ENCODE results near the gene ZNF316. TPM values are rescaled to one million over a fixed set of nuclear protein-coding genes. Genes with fewer than 3 reads are reported as not detected.

Gene ZNF316
- total and polyA plus RNA-seq, 7 donors, result 3.6 to 49.6 (median 12.5) TPM

DNA sequence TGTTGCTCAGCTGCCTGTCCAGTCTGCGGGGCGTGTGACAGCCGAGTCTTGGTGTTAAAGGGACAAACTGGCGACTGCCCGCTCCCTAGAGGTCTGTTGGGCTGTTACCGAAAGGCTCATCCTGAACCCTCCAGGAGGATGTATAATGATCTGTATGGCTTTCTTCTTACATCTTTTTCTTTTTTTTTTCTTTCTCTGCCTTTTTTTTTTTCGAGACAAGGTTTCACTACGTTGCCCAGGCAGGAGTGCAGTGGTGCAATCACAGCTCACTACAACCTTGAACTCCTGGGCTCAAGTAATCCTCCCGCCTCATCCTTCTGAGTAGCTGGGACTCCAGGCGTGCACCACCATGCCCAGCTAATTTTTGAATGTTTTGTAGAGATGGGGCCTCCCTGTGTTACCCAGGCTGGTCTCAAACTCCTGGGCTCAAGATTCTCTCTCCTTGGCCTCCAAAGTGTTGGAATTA lies 46.4 kb upstream of the ZNF316 start:
- intact Hi-C loops (cut with DNase I), result loop anchor here (1.0 kb wide), 1 partner anchor 13 kb away; the partner anchor contains the start of gene ZDHHC4
- peaks cover 0 to 22% (median 18%) of the 10 kb centered on the region in 4 donors for H3K4me1 ChIP-seq
- H3K27me3 ChIP-seq, result no peaks in the 10 kb centered on the region
- peak; percentile 68 for DNase-seq
- TF ChIP-seq POLR2AphosphoS5 (IDR thresholded peaks at IDR 0.05) (no peak), POLR2A (IDR thresholded peaks at IDR 0.05) (no peak), EP300 (IDR thresholded peaks at IDR 0.05) (no peak)
- TF ChIP-seq, protein P1, sequence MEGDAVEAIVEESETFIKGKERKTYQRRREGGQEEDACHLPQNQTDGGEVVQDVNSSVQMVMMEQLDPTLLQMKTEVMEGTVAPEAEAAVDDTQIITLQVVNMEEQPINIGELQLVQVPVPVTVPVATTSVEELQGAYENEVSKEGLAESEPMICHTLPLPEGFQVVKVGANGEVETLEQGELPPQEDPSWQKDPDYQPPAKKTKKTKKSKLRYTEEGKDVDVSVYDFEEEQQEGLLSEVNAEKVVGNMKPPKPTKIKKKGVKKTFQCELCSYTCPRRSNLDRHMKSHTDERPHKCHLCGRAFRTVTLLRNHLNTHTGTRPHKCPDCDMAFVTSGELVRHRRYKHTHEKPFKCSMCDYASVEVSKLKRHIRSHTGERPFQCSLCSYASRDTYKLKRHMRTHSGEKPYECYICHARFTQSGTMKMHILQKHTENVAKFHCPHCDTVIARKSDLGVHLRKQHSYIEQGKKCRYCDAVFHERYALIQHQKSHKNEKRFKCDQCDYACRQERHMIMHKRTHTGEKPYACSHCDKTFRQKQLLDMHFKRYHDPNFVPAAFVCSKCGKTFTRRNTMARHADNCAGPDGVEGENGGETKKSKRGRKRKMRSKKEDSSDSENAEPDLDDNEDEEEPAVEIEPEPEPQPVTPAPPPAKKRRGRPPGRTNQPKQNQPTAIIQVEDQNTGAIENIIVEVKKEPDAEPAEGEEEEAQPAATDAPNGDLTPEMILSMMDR (IDR thresholded peaks at IDR 0.05), result no peak
- peak overlapping the region; percentile 72 to 97 (median 87) for H3K4me3 ChIP-seq
- H3K36me3 ChIP-seq, result peaks cover 9 to 76% (median 30%) of the 10 kb centered on the region in 4 donors
- 5 to 10% methylated on average over 10 of the region's 10 CpGs for WGBS, 2 donors
- peak overlapping the region; percentile 85 to 93 (median 87) for H3K27ac ChIP-seq
- no peaks in the 10 kb centered on the region for H3K9me3 ChIP-seq

DNA sequence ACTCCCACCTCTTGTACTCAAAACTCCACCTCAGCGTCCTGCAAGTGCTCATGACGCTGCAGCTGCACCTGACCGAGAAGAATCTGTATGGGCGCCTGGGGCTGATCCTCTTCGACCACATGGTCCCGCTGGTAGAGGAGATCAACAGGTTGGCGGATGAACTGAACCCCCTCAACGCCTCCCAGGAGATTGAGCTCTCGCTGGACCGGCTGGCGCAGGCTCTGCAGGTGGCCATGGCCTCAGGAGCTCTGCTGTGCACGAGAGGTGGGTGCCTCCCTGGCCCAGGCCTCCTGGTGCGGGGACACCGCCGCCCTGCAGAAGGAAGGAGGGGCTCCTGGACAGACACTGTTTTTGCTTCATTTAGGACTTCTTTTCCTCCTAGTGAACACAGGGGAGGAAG lies 37.0 kb upstream of the ZNF316 start:
- Histone ChIP-seq H3K4me3 (no peak overlapping the region), H3K27ac (no peak overlapping the region), H3K36me3 (peaks cover 32 to 98% (median 56%) of the 10 kb centered on the region in 4 donors), H3K4me1 (no peaks in the 10 kb centered on the region), H3K27me3 (no peaks in the 10 kb centered on the region), H3K9me3 (no peaks in the 10 kb centered on the region)
- 96% methylated on average over 15 of the region's 15 CpGs for WGBS, 2 donors
- TF ChIP-seq POLR2A (IDR thresholded peaks at IDR 0.05), result no peak
- TF ChIP-seq POLR2AphosphoS5 (IDR thresholded peaks at IDR 0.05), result no peak
- TF ChIP-seq, protein P1 (IDR thresholded peaks at IDR 0.05), result no peak
- no peak for TF ChIP-seq EP300 (IDR thresholded peaks at IDR 0.05)
- DNase-seq, result no peak
- intact Hi-C loops (cut with DNase I), result no loop called here

DNA sequence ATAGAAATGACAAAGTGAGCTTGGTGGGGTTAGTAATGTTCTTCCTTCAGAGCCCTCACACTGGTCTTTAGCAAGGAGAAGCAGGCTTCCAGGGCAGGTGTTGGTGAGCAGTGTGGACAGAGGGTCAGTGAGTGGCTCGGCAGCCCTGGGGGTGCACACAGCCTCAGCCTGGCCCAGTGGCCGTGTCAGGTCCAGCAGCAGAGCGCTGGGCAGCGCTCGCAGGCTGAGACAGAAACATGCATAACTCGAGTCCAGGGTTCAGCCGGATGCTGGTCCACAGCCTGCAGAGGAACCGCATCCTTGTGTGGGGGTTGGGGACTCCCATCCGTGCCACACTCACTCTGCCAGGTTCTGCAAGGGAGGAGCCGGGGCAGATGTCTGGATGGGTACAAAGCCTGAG lies 32.7 kb upstream of the ZNF316 start:
- Histone ChIP-seq H3K27me3 (no peaks in the 10 kb centered on the region), H3K27ac (no peak overlapping the region), H3K36me3 (peaks cover 20 to 92% (median 41%) of the 10 kb centered on the region in 4 donors), H3K4me1 (no peaks in the 10 kb centered on the region), H3K9me3 (no peaks in the 10 kb centered on the region), H3K4me3 (no peak overlapping the region)
- intact Hi-C loops (cut with DNase I), result no loop called here
- 94 to 95% methylated on average over 10 of the region's 10 CpGs for WGBS, 2 donors
- DNase-seq, result no peak
- TF ChIP-seq POLR2AphosphoS5 (IDR thresholded peaks at IDR 0.05) (no peak), EP300 (IDR thresholded peaks at IDR 0.05) (no peak)

DNA sequence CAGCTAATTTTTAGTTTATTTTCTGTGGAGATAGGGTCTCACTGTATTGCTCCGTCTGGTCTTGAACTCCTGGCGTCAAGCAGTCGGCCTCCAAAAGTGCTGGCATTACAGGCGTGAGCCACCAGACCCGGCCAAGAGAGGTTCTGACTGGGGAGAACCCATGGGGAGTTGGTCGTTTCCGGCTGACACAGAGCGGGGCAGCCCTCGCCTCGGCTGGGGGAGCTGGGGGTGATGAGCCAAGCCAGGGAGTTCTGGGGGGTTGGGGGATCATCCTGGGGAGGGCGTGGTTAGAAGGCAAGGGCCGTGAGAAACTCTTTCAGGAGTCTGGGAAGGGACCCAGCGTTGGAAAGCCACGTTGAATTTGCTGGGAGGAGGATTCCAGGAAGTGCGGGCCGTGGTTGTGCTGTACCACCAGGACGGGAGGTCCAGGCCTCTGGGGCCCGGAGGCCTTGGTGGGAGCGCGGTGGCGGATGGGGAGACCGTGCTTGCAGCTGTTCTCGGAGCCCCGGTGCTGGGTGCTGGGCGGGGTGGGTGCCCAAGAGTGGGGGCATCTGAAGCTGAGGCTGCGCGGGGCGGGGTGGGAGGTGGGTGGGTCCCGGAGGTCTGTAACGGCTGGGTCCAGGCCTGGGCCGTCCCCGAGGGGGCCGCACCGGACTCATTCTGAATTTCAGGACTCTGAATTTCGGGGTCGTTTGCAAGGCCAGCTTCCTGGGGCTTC lies 30.1 kb upstream of the ZNF316 start:
- Histone ChIP-seq H3K27ac (no peak overlapping the region), H3K4me3 (no peak overlapping the region), H3K4me1 (no peaks in the 10 kb centered on the region), H3K27me3 (no peaks in the 10 kb centered on the region), H3K9me3 (no peaks in the 10 kb centered on the region), H3K36me3 (peaks cover 8 to 67% (median 23%) of the 10 kb centered on the region in 4 donors)
- TF ChIP-seq EP300 (IDR thresholded peaks at IDR 0.05) (no peak), POLR2A (IDR thresholded peaks at IDR 0.05) (no peak), POLR2AphosphoS5 (IDR thresholded peaks at IDR 0.05) (no peak)
- TF ChIP-seq, protein P1 (IDR thresholded peaks at IDR 0.05), result no peak
- no peak for DNase-seq
- 94% methylated on average over 36 of the region's 36 CpGs for WGBS, 2 donors
- intact Hi-C loops (cut with DNase I), result no loop called here

DNA sequence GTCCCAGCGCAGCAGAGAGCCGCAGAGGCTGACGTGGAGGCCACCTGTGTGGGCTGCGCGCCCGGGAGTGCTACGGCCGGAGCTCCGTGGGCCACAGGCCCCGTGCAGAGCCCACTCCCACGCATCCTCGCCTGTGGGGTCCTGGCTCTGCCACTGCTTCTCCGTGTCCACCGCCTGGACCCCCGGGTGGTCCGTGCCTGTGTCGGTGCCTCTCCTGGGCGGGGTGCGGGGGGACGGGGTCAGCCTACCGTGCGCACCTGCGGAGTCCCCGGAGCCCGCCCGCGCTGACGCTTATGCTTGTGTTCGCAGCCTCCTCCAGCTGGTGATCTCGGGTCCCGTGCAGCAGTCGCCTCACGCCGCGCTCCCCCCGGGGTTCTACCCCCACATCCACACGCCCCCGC lies 29.5 kb upstream of the ZNF316 start:
- peaks cover 8 to 61% (median 22%) of the 10 kb centered on the region in 4 donors for H3K36me3 ChIP-seq
- TF ChIP-seq EP300 (IDR thresholded peaks at IDR 0.05) (no peak), POLR2A (IDR thresholded peaks at IDR 0.05) (no peak), POLR2AphosphoS5 (IDR thresholded peaks at IDR 0.05) (no peak)
- TF ChIP-seq, protein P1 (IDR thresholded peaks at IDR 0.05), result no peak
- H3K4me3 ChIP-seq, result no peak overlapping the region
- no peaks in the 10 kb centered on the region for H3K27me3 ChIP-seq
- intact Hi-C loops (cut with DNase I), result no loop called here
- WGBS, 2 donors, result 95 to 96% methylated on average over 38 of the region's 38 CpGs
- no peaks in the 10 kb centered on the region for H3K9me3 ChIP-seq
- DNase-seq, result no peak
- H3K27ac ChIP-seq, result no peak overlapping the region
- H3K4me1 ChIP-seq, result no peaks in the 10 kb centered on the region
